BE2C (cell line): ENCODE results near the gene FRRS1. TPM values are rescaled to one million over a fixed set of nuclear protein-coding genes. Genes with fewer than 3 reads are reported as not detected.

ENCODE experiments used
- DNase-seq: peaks from one replicate; pipeline ENCODE4 v3.0.0-alpha.2; 2020
- H3K27me3 ChIP-seq: fragments of 250-450 bp; sonication (Bioruptor Pico); 2 replicates; pipeline ENCODE4 v1.5.1; 2020; ENCODE audit warnings: mild to moderate bottlenecking
- H3K36me3 ChIP-seq: fragments of 250-450 bp; sonication (Bioruptor Pico); 2 replicates; pipeline ENCODE4 v1.5.1; 2020; ENCODE audit warnings: mild to moderate bottlenecking
- H3K4me1 ChIP-seq: fragments of 250-450 bp; sonication (Bioruptor Pico); 2 replicates; pipeline ENCODE4 v1.5.1; 2020
- H3K4me3 ChIP-seq: 2 replicates; pipeline ENCODE4 v1.5.1; 2011; ENCODE audit warnings: low read depth, low read length
- H3K9me3 ChIP-seq: fragments of 250-450 bp; sonication (Bioruptor Pico); 2 replicates; pipeline ENCODE4 v1.5.1; 2020
- polyA plus RNA-seq: library from polyadenylated mRNA; unstranded; fragments of >200 nt; gene quantifications from one replicate; pipeline ENCODE4 v1.2.1, GENCODE V29; 2012; ENCODE audit warnings: low read depth, missing spikeins; ENCODE audit not compliant: insufficient read length, insufficient read depth
- TF ChIP-seq, protein P1 (sequence below): IDR thresholded peaks from 2 replicates; pipeline ENCODE4 v1.5.1; 2012; ENCODE audit warnings: mild to moderate bottlenecking, low read depth, low read length

The FRRS1 gene, protein sequence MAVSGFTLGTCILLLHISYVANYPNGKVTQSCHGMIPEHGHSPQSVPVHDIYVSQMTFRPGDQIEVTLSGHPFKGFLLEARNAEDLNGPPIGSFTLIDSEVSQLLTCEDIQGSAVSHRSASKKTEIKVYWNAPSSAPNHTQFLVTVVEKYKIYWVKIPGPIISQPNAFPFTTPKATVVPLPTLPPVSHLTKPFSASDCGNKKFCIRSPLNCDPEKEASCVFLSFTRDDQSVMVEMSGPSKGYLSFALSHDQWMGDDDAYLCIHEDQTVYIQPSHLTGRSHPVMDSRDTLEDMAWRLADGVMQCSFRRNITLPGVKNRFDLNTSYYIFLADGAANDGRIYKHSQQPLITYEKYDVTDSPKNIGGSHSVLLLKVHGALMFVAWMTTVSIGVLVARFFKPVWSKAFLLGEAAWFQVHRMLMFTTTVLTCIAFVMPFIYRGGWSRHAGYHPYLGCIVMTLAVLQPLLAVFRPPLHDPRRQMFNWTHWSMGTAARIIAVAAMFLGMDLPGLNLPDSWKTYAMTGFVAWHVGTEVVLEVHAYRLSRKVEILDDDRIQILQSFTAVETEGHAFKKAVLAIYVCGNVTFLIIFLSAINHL
- polyA plus RNA-seq: 0.22 TPM

DNA sequence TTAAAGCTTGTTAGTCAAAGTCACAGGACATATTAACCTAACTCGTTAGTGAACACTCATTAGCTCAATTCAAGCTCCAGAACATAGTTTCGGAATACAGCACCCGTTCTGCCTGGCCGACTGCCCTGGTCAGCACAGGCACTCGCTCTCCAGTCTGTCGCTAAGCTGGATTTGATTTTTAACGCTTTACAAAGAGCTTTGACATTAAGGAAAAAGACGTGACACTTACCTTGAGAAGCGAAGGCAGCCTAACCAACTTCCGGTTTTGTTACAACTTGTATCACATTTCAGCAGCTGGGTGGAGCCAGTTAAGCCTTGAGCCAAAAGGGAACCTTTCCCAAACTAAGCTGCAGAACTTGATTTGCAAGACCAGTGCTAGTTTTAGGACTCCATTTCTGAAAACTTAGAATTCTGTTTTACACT is at the start of gene FRRS1:
Gene FRRS1, minus strand, starts transcription at position 258 of the 423 bp plus-strand sequence. CDS start 17,867 bp downstream, outside the sequence.
- TF ChIP-seq, protein P1, sequence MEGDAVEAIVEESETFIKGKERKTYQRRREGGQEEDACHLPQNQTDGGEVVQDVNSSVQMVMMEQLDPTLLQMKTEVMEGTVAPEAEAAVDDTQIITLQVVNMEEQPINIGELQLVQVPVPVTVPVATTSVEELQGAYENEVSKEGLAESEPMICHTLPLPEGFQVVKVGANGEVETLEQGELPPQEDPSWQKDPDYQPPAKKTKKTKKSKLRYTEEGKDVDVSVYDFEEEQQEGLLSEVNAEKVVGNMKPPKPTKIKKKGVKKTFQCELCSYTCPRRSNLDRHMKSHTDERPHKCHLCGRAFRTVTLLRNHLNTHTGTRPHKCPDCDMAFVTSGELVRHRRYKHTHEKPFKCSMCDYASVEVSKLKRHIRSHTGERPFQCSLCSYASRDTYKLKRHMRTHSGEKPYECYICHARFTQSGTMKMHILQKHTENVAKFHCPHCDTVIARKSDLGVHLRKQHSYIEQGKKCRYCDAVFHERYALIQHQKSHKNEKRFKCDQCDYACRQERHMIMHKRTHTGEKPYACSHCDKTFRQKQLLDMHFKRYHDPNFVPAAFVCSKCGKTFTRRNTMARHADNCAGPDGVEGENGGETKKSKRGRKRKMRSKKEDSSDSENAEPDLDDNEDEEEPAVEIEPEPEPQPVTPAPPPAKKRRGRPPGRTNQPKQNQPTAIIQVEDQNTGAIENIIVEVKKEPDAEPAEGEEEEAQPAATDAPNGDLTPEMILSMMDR: 0 out of 2 replicates have a peak, but pooled peaks have one; percentile 22
- H3K4me1 ChIP-seq: no peaks in the 10 kb centered on the region

DNA sequence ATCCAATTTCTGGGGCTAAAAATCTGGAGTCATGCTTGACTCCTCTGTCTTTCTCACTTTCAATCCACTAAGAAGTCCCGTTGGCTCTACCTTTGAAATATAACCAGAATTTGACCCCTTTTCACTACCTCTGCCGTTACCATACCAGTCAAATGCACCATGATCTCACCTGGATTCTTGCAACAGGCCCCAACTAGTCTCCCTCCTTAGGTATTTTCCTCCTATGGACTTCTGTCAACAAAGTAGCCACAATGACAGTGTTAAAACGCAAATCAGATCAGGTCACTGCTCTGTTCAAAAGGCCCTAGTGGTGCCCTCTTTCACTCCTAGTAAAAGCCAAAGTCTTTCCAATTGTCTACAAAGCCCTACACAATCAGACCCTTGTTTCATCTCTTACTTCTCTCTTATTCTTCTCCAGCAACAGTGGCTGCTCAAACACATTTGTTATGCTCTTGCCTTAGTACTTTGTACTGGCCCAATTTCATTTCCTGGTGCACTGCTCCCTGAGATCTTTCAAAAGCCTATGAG is 48.0 kb upstream of the FRRS1 start:
- no peaks in the 10 kb centered on the region for H3K9me3 ChIP-seq
- H3K4me1 ChIP-seq: no peaks in the 10 kb centered on the region
- no peak overlapping the region for H3K4me3 ChIP-seq
- no peaks in the 10 kb centered on the region for H3K36me3 ChIP-seq
- no peaks in the 10 kb centered on the region for H3K27me3 ChIP-seq
- TF ChIP-seq, protein P1: no peak
- DNase-seq: no peak

More for the DNA sequence above, at the start of gene FRRS1:
- Histone ChIP-seq H3K36me3 (no peaks in the 10 kb centered on the region), H3K4me3 (peak within 1 kb of the TSS; percentile 62), H3K9me3 (no peaks in the 10 kb centered on the region), H3K27me3 (no peaks in the 10 kb centered on the region)
- peak; percentile 22 for DNase-seq

DNA sequence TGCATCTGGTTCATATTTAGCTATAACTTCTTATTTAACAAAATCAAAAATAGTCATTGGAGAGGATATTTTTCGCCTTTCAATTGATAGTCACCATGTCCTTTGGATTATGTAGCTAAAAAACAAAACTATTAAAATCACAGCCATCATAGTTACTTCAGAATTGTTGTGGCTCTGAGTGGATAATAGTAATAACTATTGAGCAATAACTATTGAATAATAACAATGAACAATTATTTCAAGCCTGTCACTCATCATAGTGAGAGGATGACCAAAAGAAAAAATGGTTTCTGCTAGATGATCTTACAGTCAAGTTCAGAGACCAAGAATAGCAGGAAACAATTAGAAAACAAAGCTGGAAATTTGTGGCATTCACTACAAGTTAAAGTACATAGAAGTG is 45.3 kb upstream of the FRRS1 start:
- H3K4me3 ChIP-seq: no peak overlapping the region
- H3K9me3 ChIP-seq: no peaks in the 10 kb centered on the region
- H3K36me3 ChIP-seq: no peaks in the 10 kb centered on the region
- TF ChIP-seq, protein P1: no peak
- H3K4me1 ChIP-seq: peaks cover 4% of the 10 kb centered on the region; the same call in 1 of the 2 replicates
- DNase-seq: no peak
- H3K27me3 ChIP-seq: no peaks in the 10 kb centered on the region

DNA sequence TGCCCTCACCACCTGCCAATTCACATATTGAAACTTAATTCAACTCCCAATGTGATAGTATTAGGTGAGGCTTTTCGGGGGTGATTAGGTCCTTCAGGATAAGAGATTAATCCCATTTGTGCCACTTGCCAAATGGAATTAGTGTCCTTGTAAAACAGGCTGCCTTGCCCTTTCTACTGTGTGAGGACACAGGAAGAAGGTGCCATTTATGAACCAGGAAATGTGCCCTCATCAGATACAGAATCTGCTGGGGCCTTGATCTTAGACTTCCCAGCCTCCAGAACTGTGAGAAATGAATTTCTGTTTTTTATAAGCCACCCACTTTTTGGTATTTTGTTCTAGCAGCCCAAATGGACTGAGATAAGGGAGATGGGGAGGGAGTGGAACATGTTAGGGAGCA is 44.6 kb upstream of the FRRS1 start:
- Histone ChIP-seq H3K27me3 (no peaks in the 10 kb centered on the region), H3K4me1 (peaks cover 4% of the 10 kb centered on the region; the same call in 1 of the 2 replicates), H3K4me3 (no peak overlapping the region), H3K9me3 (no peaks in the 10 kb centered on the region), H3K36me3 (no peaks in the 10 kb centered on the region)
- DNase-seq: no peak
- TF ChIP-seq, protein P1: no peak

DNA sequence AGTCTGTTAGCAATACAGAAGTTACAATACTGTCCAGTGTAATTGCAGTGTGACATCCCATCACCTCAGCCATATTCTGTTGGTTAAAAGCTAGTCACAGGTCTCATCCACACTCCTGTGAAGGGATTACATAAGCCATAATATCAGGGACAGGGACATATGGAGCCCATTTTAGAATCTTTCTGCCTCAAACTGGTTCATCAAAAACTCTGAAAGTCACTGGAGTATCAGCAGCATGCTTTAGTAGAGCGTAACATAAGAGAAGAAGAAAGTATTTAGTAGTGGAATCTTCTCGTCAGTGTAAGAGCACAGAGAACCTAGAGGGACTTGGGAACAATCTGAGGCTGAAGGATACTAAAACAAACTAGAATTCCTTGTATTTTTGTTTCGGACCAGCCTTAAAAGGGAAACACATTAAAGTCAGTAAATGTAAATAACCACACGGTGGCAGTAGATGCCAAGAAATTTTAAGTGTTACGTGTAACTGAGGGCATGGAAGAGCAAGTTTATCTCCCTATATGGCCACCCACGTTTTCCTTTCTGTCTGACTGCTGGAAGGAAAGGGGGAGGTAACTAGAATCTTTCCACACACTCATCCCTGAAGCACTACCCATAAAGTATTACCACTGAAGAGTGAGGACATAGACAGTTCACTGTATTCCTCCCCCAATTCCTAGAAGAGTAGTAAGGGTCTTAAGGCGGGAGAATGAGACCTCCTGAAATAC is 42.1 kb upstream of the FRRS1 start:
- H3K4me1 ChIP-seq: peaks cover 4% of the 10 kb centered on the region; the same call in 1 of the 2 replicates

More for the DNA sequence above, 42.1 kb upstream of the FRRS1 start:
- H3K4me3 ChIP-seq: peak overlapping the region; percentile 30
- no peaks in the 10 kb centered on the region for H3K9me3 ChIP-seq
- no peaks in the 10 kb centered on the region for H3K27me3 ChIP-seq
- TF ChIP-seq, protein P1: peak; percentile 60
- peak; percentile 67 for DNase-seq
- H3K36me3 ChIP-seq: no peaks in the 10 kb centered on the region
